Aortic smooth muscle cell (primary cell): ENCODE measurements around the gene AVEN. TPM values are rescaled to one million over a fixed set of nuclear protein-coding genes. Genes with fewer than 3 reads are reported as not detected.

Experiments used
- total RNA-seq: library from RNA; depleted of rRNA; stranded (reverse); fragments of >200 nt; gene quantifications from 2 replicates; pipeline ENCODE4 v1.2.3, GENCODE V29; 2014

The AVEN gene
- total RNA-seq, result 27.3 and 27.7 TPM in 2 replicates

GRCh38 chr15:34038871-34039789, at the start of gene AVEN:
Gene AVEN, minus strand, starts transcription at chr15:34039204. Its CDS starts 158 bp downstream, at chr15:34039046.

GRCh38 chr15:33968224-33968623, 70.8 kb downstream of the AVEN start, which contains the start of gene CHRM5:
Gene CHRM5, plus strand, starts transcription at chr15:33968497. Its CDS starts 94,221 bp downstream, at chr15:34062718.

Other genes with a start within 250 kb of the AVEN start
- gene CHRM5, start 70.7 kb downstream of the AVEN start, total RNA-seq, result under 0.01 TPM in 1 of 2 replicates, not detected in the other
- gene EMC7, start 62.7 kb upstream of the AVEN start, total RNA-seq, result 41.4 and 43.9 TPM in 2 replicates
- gene PGBD4, start 62.9 kb upstream of the AVEN start, total RNA-seq, result 2.2 and 2.4 TPM in 2 replicates
- gene KATNBL1, start 170.9 kb upstream of the AVEN start, total RNA-seq, result 28.7 and 33.4 TPM in 2 replicates
- 195 and 249 TPM in 2 replicates for gene EMC4, start 185.8 kb upstream of the AVEN start, total RNA-seq